Stimulated activated CD8-positive, alpha-beta memory T cell treated with anti-CD3 and anti-CD28 coated beads, Interleukin-12 subunit alpha, Interleukin-12 subunit beta, amount 100 ng/mL, for 24 hours (primary cell): ENCODE measurements around the gene GGCX.
"Not testable (repeated sequence)": the region's sequence is repeated elsewhere in the genome, so short reads cannot be mapped to it uniquely, and the experiment has no call there.

ENCODE experiments used
- DNase-seq: peaks from one replicate; pipeline ENCODE4 v3.0.0-alpha.2; 2020; ENCODE audit errors: extremely low read depth

GGCX gene

GRCh38 chr2:85594715-85595300, 33.5 kb upstream of the GGCX start:
- DNase-seq: no peak

- DNase-seq: no peak
Measured at GRCh38 chr2:85593023-85593422, 31.7 kb upstream of the GGCX start.

GRCh38 chr2:85592299-85592698, 31.0 kb upstream of the GGCX start:
- DNase-seq: not testable (repeated sequence)

GRCh38 chr2:85591563-85591962, 30.3 kb upstream of the GGCX start:
- no peak for DNase-seq

GRCh38 chr2:85590950-85591349, 29.7 kb upstream of the GGCX start:
- DNase-seq: no peak

GRCh38 chr2:85589982-85590791, 28.9 kb upstream of the GGCX start:
- no peak for DNase-seq

- DNase-seq: no peak
Measured at GRCh38 chr2:85589181-85589580, 27.9 kb upstream of the GGCX start.

GRCh38 chr2:85588645-85589044, 27.4 kb upstream of the GGCX start:
- DNase-seq: no peak

GRCh38 chr2:85588236-85588635, 26.9 kb upstream of the GGCX start:
- DNase-seq: no peak

GRCh38 chr2:85585781-85586105, 24.4 kb upstream of the GGCX start:
- no peak for DNase-seq

- DNase-seq: no peak
Measured at GRCh38 chr2:85584857-85585780, 23.8 kb upstream of the GGCX start.

- DNase-seq: no peak
Measured at GRCh38 chr2:85584354-85584856, 23.1 kb upstream of the GGCX start, which contains the start of gene VAMP5. Gene VAMP5, plus strand, starts transcription at chr2:85584431. Its CDS starts 60 bp downstream, at chr2:85584491.

GRCh38 chr2:85583667-85584353, 22.5 kb upstream of the GGCX start:
- DNase-seq: no peak

- no peak for DNase-seq
Measured at GRCh38 chr2:85582492-85582891, 21.2 kb upstream of the GGCX start.

- DNase-seq: no peak
Measured at GRCh38 chr2:85580206-85580605, 18.9 kb upstream of the GGCX start.

- DNase-seq: no peak
Measured at GRCh38 chr2:85579266-85579935, 18.1 kb upstream of the GGCX start.

- no peak for DNase-seq
Measured at GRCh38 chr2:85578243-85579180, 17.2 kb upstream of the GGCX start.

GRCh38 chr2:85577386-85578242, 16.3 kb upstream of the GGCX start, which contains the start of gene VAMP8:
Gene VAMP8, plus strand, starts transcription at chr2:85577586. Its CDS starts 61 bp downstream, at chr2:85577647.
- DNase-seq: no peak

GRCh38 chr2:85577063-85577385, 15.7 kb upstream of the GGCX start:
- DNase-seq: no peak
